HepG2 (cell line): ENCODE data around the gene PRICKLE2. TPM values are rescaled to one million over a fixed set of nuclear protein-coding genes. Genes with fewer than 3 reads are reported as not detected.
"Not testable (repeated sequence)": the region's sequence is repeated elsewhere in the genome, so short reads cannot be mapped to it uniquely, and the experiment has no call there.

Experiments
- ATAC-seq: fragments of 200-7000 bp; cut with Tn5 transposase; 3 replicates; pipeline ENCODE4 v1.9.1; 2020; ENCODE audit warnings: mild to moderate bottlenecking, moderate library complexity
- BruUV-seq: library from RNA; stranded (reverse); fragments of 400-500 nt; replicated peaks from 2 replicates; lab custom pipeline; 2021; lab: Mats Ljungman, UMichigan
- CTCF ChIA-PET: fragments of 300-600 bp; formaldehyde crosslinking; extraction: SDS; loops from one replicate; lab custom pipeline; 2021; ENCODE audit warnings: low total read pairs, inconsistent platforms, low intra/inter-chr PET ratio; lab: Yijun Ruan, JAX
- POLR2A ChIA-PET: fragments of 350-600 bp; sonication (Branson Sonifier 250); formaldehyde crosslinking; loops from one replicate; lab custom pipeline; 2020; ENCODE audit warnings: antibody characterized with exemption, inconsistent platforms; lab: Yijun Ruan, JAX
- DNase-seq: peaks from one replicate; pipeline ENCODE4 v3.0.0-alpha.2; 2015; ENCODE audit warnings: low spot score
- FAIRE-seq: peaks from 3 replicates; lab custom pipeline; 2011; peaks lifted over from hg19 to GRCh38; lab: Jason Lieb, UNC
- H2AFZ ChIP-seq: one replicate; pipeline ENCODE4 v1.6.1; 2011; ENCODE audit warnings: low read length, inconsistent platforms
- H3K27ac ChIP-seq: fragments of 300-600 bp; 3 replicates; pipeline ENCODE4 v1.8.0; 2011; ENCODE audit warnings: mixed run types, mild to moderate bottlenecking, mixed read lengths, low read length, inconsistent platforms; ENCODE audit not compliant: insufficient read depth; ENCODE audit errors: extremely low read length
- H3K27me3 ChIP-seq, 2 experiments: fragments of 200-600 bp in 1 of 2; 2 replicates in 1 of 2; 3 replicates in 1 of 2; pipeline versions ENCODE4 v1.6.0 to v1.8.0; 2011; ENCODE audit warnings: low read length in 2 of 2, mild to moderate bottlenecking in 2 of 2, moderate library complexity in 2 of 2, inconsistent platforms in 1 of 2; ENCODE audit not compliant: insufficient read depth in 2 of 2, control insufficient read depth in 1 of 2
- H3K36me3 ChIP-seq, 2 experiments: fragments of 200-600 bp in 1 of 2; replicated peaks in 1 of 2; 2 replicates in 1 of 2; 3 replicates in 1 of 2; pipeline versions ENCODE4 v1.5.1 to v1.8.0; 2011; ENCODE audit warnings: low read length in 2 of 2, inconsistent platforms in 1 of 2; ENCODE audit not compliant: insufficient read depth in 2 of 2, control insufficient read depth in 1 of 2
- H3K4me1 ChIP-seq: 2 replicates; pipeline ENCODE4 v1.5.1; 2012; ENCODE audit warnings: low read length, inconsistent platforms; ENCODE audit not compliant: insufficient read depth
- H3K4me2 ChIP-seq: 2 replicates; pipeline ENCODE4 v1.6.0; 2011; ENCODE audit warnings: low read depth, low read length, inconsistent platforms
- H3K4me3 ChIP-seq, 3 experiments: fragments of 200-600 bp in 1 of 3; sonication (generic), shearing (Covaris generic) in 1 of 3; replicated peaks in 1 of 3; 2 replicates each; pipeline ENCODE4 v1.5.1; 2011 to 2016; ENCODE audit warnings: low read length in 3 of 3, inconsistent platforms in 2 of 3, low read depth in 2 of 3, mild to moderate bottlenecking in 2 of 3, control low read depth in 1 of 3, mixed read lengths in 1 of 3; ENCODE audit not compliant: insufficient read depth in 1 of 3
- H3K79me2 ChIP-seq: one replicate; pipeline ENCODE4 v1.6.1; 2011; ENCODE audit warnings: low read length, inconsistent platforms; ENCODE audit not compliant: insufficient read depth
- H3K9ac ChIP-seq: 2 replicates; pipeline ENCODE4 v1.6.0; 2011; ENCODE audit warnings: mild to moderate bottlenecking, low read depth, low read length, inconsistent platforms; ENCODE audit not compliant: insufficient read depth
- H3K9me3 ChIP-seq: 2 replicates; pipeline ENCODE4 v1.5.1; 2012; ENCODE audit warnings: mild to moderate bottlenecking, low read length
- H4K20me1 ChIP-seq: 2 replicates; pipeline ENCODE4 v1.6.0; 2011; ENCODE audit warnings: inconsistent platforms, mild to moderate bottlenecking, low read length, moderate library complexity; ENCODE audit not compliant: insufficient read depth
- ATM ChIP-seq: fragments of 450-650 bp; IDR thresholded peaks from 2 replicates; pipeline ENCODE4 v1.7.1; 2017; ENCODE audit warnings: mild to moderate bottlenecking, borderline replicate concordance
- CHCHD3 ChIP-seq: sonication (generic); formaldehyde crosslinking; IDR thresholded peaks from 2 replicates; pipeline ENCODE4 v1.8.0; 2022; ENCODE audit warnings: mild to moderate bottlenecking, missing genetic modification reagents, moderate library complexity
- GATAD1 ChIP-seq: IDR thresholded peaks from 2 replicates; pipeline ENCODE4 v1.6.1; 2016; ENCODE audit warnings: missing genetic modification reagents, missing compliant biosample characterization
- HDAC6 ChIP-seq: fragments of 200-600 bp; sonication (generic); IDR thresholded peaks from 2 replicates; pipeline ENCODE4 v1.7.0; 2017; ENCODE audit warnings: mild to moderate bottlenecking, antibody characterized with exemption, low read length, low read depth
- KDM1A ChIP-seq: IDR thresholded peaks from 2 replicates; pipeline ENCODE4 v1.6.1; 2016; ENCODE audit warnings: missing compliant biosample characterization
- ZBTB8A ChIP-seq: sonication (generic); formaldehyde crosslinking; IDR thresholded peaks from 2 replicates; pipeline ENCODE4 v1.4.0; 2020; ENCODE audit warnings: mild to moderate bottlenecking, low read depth, missing genetic modification reagents, borderline replicate concordance
- whole genome bisulfite sequencing: methylation state at CpG from one replicate; pipeline ENCODE4 v1.1.6; 2017; ENCODE audit warnings: low lambda C conversion rate; 5-methylcytosine and 5-hydroxymethylcytosine counted together
- in situ Hi-C: cut with HindIII; loops from 2 replicates; pipeline ENCODE4 v1.10.0; 2017; ENCODE audit warnings: low pct_unique_long_range_greater_than_20kb; ENCODE audit not compliant: extremely low pct_ligation_motif_present
- intact Hi-C: fragments of 100-400 bp; cut with micrococcal nuclease; formaldehyde crosslinking; loops from one replicate; pipeline ENCODE4 v1.10.0; 2022; ENCODE audit not compliant: unreplicated experiment
- polyA plus RNA-seq, 8 experiments: library from polyadenylated mRNA; depleted of rRNA in 3 of 8; stranded (reverse) in 7 of 8; unstranded in 1 of 8; fragments of >200 nt; fragmentation: Illumina TruSeq in 4 of 8; extraction: Trizol in 4 of 8; gene quantifications; 2 replicates each; pipeline versions ENCODE4 v1.2.1 to v1.2.3, GENCODE V29; 2011 to 2016; ENCODE audit warnings: low read depth in 4 of 8, missing spikeins in 1 of 8, mixed read lengths in 1 of 8; ENCODE audit not compliant: insufficient read depth in 1 of 8
- total RNA-seq, 5 experiments: library from RNA; depleted of rRNA; stranded (reverse); fragments of >200 nt; fragmentation: Illumina TruSeq; extraction: Trizol; gene quantifications; 2 replicates each; pipeline ENCODE4 v1.2.3, GENCODE V29; 2016; ENCODE audit warnings: low read depth in 1 of 5
- TF ChIP-seq, protein P1 (sequence below): sonication (generic); formaldehyde crosslinking; IDR thresholded peaks from 2 replicates; pipeline ENCODE4 v1.4.0; 2020; ENCODE audit warnings: mild to moderate bottlenecking, missing genetic modification reagents
- TF ChIP-seq, protein P2 (sequence below): sonication (generic); formaldehyde crosslinking; conservative IDR thresholded peaks from 2 replicates; pipeline ENCODE4 v1.5.0; 2020; ENCODE audit warnings: missing genetic modification reagents
- TF ChIP-seq, protein P3 (sequence below): IDR thresholded peaks from 2 replicates; pipeline ENCODE4 v1.6.1; 2018; ENCODE audit warnings: missing genetic modification reagents
- TF ChIP-seq, protein P4 (sequence below): sonication (generic); formaldehyde crosslinking; IDR thresholded peaks from 2 replicates; pipeline ENCODE4 v1.5.0; 2020; ENCODE audit warnings: missing genetic modification reagents

The PRICKLE2 gene
- total and polyA plus RNA-seq, 2 of the 13 experiments (the other 11 are each of a cell fraction or from before 2014, with no cell fraction given): 0.01 to 0.07 TPM

DNA sequence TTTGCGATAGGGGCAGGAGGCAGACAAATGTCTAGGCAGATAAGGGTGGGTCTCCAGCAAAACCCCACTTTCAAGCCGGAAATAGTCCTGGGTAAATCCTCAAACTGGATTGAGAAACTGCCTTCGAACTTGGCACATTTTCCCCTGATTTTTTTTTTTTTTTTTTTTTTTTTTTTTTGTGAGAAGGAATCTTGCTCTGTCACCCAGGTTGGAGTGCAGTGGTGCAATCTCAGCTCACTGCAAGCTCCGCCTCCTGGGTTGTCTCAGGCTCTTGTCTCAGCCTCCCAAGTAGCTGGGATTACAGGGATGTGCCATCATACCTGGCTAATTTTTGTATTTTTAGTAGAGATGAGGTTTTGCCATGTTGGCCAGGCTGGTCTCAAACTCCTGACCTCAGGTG is 135.9 kb downstream of the PRICKLE2 start:
- H3K9ac ChIP-seq, ATAC-seq, H3K9me3 ChIP-seq, CTCF ChIA-PET, DNase-seq, H4K20me1 ChIP-seq, H3K4me2 ChIP-seq, H3K27me3 ChIP-seq, H3K36me3 ChIP-seq, H3K27ac ChIP-seq, H3K4me3 ChIP-seq, H3K4me1 ChIP-seq, intact Hi-C loops, in situ Hi-C loops, BruUV-seq, H2AFZ ChIP-seq, H3K79me2 ChIP-seq, FAIRE-seq, POLR2A ChIA-PET: not testable (repeated sequence)
- 19% methylated on average over 4 of the region's 4 CpGs for WGBS

DNA sequence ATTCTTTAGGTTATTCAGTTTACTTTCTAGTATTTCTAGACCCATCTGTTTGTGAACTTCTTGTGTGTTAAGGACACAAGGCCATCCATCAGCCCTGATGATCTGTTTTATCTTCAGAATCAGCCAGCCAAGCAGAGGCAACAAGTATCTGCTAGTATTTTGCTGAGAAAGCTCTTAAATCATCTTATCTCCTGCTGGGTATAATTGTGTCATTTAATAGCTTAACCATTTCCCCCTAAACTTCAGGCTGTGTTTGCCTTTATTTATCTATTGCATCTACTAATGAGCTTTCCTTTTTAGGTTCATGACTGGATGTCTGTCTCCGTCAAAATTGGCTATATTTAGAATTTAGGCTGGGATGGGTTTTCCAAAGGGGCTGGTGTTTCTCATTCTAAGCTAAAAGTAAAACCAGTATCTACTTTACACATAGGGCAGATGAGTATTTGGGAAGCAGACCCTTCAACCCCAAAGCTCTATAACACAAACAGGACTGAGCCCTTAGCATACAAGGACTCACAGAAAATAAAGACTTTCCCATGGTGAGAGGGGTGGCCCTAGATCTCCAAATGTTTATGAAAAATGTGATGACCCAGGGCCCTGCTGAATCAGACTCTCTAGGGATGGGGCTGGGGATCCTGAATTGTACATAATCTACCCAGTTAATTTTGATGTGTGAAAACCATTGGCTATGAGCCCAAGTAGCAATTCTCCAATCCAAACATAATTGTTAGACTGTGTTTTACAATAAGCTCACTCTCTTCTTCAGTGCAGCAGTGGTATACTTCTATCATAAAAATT is 136.7 kb downstream of the PRICKLE2 start:
- Histone ChIP-seq H3K4me3 (no peak overlapping the region), H4K20me1 (no peaks in the 10 kb centered on the region), H3K36me3 (no peaks in the 10 kb centered on the region), H2AFZ (no peak overlapping the region), H3K9ac (no peak overlapping the region), H3K27ac (no peak overlapping the region), H3K4me1 (peaks cover 9% of the 10 kb centered on the region), H3K4me2 (no peak overlapping the region), H3K79me2 (no peaks in the 10 kb centered on the region), H3K27me3 (no peaks in the 10 kb centered on the region; a peak in 1 of 5 replicates), H3K9me3 (no peaks in the 10 kb centered on the region)
- 8% methylated on average over 1 of the region's 1 CpG for WGBS
- POLR2A ChIA-PET: no interaction called here
- no peak for FAIRE-seq
- in situ Hi-C loops (no loop called here), intact Hi-C loops (no loop called here)
- CTCF ChIA-PET: no interaction called here
- DNase-seq: no peak
- no peak for ATAC-seq
- BruUV-seq: no TSS peak
- TF ChIP-seq, protein P1, sequence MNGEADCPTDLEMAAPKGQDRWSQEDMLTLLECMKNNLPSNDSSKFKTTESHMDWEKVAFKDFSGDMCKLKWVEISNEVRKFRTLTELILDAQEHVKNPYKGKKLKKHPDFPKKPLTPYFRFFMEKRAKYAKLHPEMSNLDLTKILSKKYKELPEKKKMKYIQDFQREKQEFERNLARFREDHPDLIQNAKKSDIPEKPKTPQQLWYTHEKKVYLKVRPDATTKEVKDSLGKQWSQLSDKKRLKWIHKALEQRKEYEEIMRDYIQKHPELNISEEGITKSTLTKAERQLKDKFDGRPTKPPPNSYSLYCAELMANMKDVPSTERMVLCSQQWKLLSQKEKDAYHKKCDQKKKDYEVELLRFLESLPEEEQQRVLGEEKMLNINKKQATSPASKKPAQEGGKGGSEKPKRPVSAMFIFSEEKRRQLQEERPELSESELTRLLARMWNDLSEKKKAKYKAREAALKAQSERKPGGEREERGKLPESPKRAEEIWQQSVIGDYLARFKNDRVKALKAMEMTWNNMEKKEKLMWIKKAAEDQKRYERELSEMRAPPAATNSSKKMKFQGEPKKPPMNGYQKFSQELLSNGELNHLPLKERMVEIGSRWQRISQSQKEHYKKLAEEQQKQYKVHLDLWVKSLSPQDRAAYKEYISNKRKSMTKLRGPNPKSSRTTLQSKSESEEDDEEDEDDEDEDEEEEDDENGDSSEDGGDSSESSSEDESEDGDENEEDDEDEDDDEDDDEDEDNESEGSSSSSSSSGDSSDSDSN: no peak
- TF ChIP-seq HDAC6: no peak
- TF ChIP-seq, protein P2, sequence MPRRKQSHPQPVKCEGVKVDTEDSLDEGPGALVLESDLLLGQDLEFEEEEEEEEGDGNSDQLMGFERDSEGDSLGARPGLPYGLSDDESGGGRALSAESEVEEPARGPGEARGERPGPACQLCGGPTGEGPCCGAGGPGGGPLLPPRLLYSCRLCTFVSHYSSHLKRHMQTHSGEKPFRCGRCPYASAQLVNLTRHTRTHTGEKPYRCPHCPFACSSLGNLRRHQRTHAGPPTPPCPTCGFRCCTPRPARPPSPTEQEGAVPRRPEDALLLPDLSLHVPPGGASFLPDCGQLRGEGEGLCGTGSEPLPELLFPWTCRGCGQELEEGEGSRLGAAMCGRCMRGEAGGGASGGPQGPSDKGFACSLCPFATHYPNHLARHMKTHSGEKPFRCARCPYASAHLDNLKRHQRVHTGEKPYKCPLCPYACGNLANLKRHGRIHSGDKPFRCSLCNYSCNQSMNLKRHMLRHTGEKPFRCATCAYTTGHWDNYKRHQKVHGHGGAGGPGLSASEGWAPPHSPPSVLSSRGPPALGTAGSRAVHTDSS: no peak
- TF ChIP-seq, protein P3, sequence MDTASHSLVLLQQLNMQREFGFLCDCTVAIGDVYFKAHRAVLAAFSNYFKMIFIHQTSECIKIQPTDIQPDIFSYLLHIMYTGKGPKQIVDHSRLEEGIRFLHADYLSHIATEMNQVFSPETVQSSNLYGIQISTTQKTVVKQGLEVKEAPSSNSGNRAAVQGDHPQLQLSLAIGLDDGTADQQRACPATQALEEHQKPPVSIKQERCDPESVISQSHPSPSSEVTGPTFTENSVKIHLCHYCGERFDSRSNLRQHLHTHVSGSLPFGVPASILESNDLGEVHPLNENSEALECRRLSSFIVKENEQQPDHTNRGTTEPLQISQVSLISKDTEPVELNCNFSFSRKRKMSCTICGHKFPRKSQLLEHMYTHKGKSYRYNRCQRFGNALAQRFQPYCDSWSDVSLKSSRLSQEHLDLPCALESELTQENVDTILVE (CRISPR knock-in tag): no peak
- no peak for TF ChIP-seq GATAD1 (CRISPR knock-in tag)
- TF ChIP-seq, protein P4, sequence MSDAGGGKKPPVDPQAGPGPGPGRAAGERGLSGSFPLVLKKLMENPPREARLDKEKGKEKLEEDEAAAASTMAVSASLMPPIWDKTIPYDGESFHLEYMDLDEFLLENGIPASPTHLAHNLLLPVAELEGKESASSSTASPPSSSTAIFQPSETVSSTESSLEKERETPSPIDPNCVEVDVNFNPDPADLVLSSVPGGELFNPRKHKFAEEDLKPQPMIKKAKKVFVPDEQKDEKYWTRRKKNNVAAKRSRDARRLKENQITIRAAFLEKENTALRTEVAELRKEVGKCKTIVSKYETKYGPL (CRISPR knock-in tag): no peak
- TF ChIP-seq ZBTB8A (CRISPR knock-in tag): no peak
- TF ChIP-seq ATM: no peak
- TF ChIP-seq CHCHD3: no peak
- TF ChIP-seq KDM1A: no peak
